Liver (tissue), 2 donors: ENCODE results near the gene NEURL1.

Experiments used
- EGR1 ChIP-seq, 2 donors: IDR thresholded peaks; 2 replicates each; pipeline ENCODE4 v1.6.1; 2016 to 2018; ENCODE audit warnings: antibody characterized with exemption in 2 of 2, low read depth in 2 of 2
- RXRA ChIP-seq, 2 donors: IDR thresholded peaks; 2 replicates each; pipeline ENCODE4 v1.6.1; 2017 to 2018; ENCODE audit warnings: antibody characterized with exemption in 2 of 2, mild to moderate bottlenecking in 1 of 2
- donor health status: healthy.

DNA sequence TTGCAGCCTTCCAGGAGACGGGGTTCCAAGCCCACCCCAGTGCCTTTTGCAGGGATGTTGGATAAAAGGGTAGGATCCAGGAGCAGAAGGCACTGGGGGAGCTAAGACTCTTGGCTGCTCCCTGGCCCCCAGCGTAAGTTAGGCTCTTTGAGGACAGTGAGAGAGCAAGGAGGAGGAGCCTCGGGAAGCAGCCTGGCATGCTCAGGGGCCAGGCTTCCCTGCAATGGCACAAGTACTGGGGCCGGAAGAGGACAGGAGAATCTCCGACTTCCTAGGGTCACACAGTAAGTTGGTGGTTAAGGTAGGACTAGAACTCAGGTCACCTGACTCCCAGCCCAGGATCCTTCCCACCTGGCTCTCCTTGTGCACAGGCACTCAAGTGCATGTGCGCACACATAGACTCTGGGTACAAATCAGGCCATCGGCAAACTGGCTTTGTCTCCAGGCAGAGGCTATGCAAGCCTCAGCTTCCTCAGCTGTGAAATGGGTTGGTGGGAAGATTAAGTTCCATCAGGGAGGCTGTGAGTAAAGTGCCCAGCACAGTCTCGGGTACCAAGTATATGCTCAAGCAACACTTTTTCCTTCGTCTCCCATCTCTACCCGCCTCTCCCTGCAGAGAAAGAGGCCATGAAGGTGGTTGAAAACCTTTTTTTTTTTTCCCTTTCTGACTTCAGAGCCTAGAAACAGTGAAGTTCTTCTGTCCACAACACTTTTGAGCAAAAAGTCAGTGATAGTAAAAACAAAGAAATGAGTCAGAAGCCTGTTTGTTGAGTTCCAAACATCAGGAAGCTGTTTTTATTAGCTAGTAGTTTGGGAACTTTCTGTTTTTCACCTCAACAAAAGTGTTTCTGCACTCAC lies 79.1 kb downstream of the NEURL1 start:
- TF ChIP-seq RXRA (IDR thresholded peaks at IDR 0.05) (no peak), EGR1 (IDR thresholded peaks at IDR 0.05; ENCODE audit: low read depth in 2 of 2) (no peak)
